HepG2 (cell line): ENCODE data around the gene DHCR7. TPM values are rescaled to one million over a fixed set of nuclear protein-coding genes. Genes with fewer than 3 reads are reported as not detected.

Experiments used
- ATAC-seq: fragments of 200-7000 bp; cut with Tn5 transposase; 3 replicates; pipeline ENCODE4 v1.9.1; 2020; ENCODE audit warnings: mild to moderate bottlenecking, moderate library complexity
- BruUV-seq: library from RNA; stranded (reverse); fragments of 400-500 nt; replicated peaks from 2 replicates; lab custom pipeline; 2021; lab: Mats Ljungman, UMichigan
- CTCF ChIA-PET: fragments of 300-600 bp; formaldehyde crosslinking; extraction: SDS; loops from one replicate; lab custom pipeline; 2021; ENCODE audit warnings: low total read pairs, inconsistent platforms, low intra/inter-chr PET ratio; lab: Yijun Ruan, JAX
- POLR2A ChIA-PET: fragments of 350-600 bp; sonication (Branson Sonifier 250); formaldehyde crosslinking; loops from one replicate; lab custom pipeline; 2020; ENCODE audit warnings: antibody characterized with exemption, inconsistent platforms; lab: Yijun Ruan, JAX
- DNase-seq: peaks from one replicate; pipeline ENCODE4 v3.0.0-alpha.2; 2015; ENCODE audit warnings: low spot score
- FAIRE-seq: peaks from 3 replicates; lab custom pipeline; 2011; peaks lifted over from hg19 to GRCh38; lab: Jason Lieb, UNC
- H2AFZ ChIP-seq: one replicate; pipeline ENCODE4 v1.6.1; 2011; ENCODE audit warnings: low read length, inconsistent platforms
- H3K27ac ChIP-seq: fragments of 300-600 bp; 3 replicates; pipeline ENCODE4 v1.8.0; 2011; ENCODE audit warnings: mixed run types, mild to moderate bottlenecking, mixed read lengths, low read length, inconsistent platforms; ENCODE audit not compliant: insufficient read depth; ENCODE audit errors: extremely low read length
- H3K27me3 ChIP-seq, 2 experiments: fragments of 200-600 bp in 1 of 2; 2 replicates in 1 of 2; 3 replicates in 1 of 2; pipeline versions ENCODE4 v1.6.0 to v1.8.0; 2011; ENCODE audit warnings: low read length in 2 of 2, mild to moderate bottlenecking in 2 of 2, moderate library complexity in 2 of 2, inconsistent platforms in 1 of 2; ENCODE audit not compliant: insufficient read depth in 2 of 2, control insufficient read depth in 1 of 2
- H3K36me3 ChIP-seq, 2 experiments: fragments of 200-600 bp in 1 of 2; replicated peaks in 1 of 2; 2 replicates in 1 of 2; 3 replicates in 1 of 2; pipeline versions ENCODE4 v1.5.1 to v1.8.0; 2011; ENCODE audit warnings: low read length in 2 of 2, inconsistent platforms in 1 of 2; ENCODE audit not compliant: insufficient read depth in 2 of 2, control insufficient read depth in 1 of 2
- H3K4me1 ChIP-seq: 2 replicates; pipeline ENCODE4 v1.5.1; 2012; ENCODE audit warnings: low read length, inconsistent platforms; ENCODE audit not compliant: insufficient read depth
- H3K4me2 ChIP-seq: 2 replicates; pipeline ENCODE4 v1.6.0; 2011; ENCODE audit warnings: low read depth, low read length, inconsistent platforms
- H3K4me3 ChIP-seq, 3 experiments: fragments of 200-600 bp in 1 of 3; sonication (generic), shearing (Covaris generic) in 1 of 3; replicated peaks in 1 of 3; 2 replicates each; pipeline ENCODE4 v1.5.1; 2011 to 2016; ENCODE audit warnings: low read length in 3 of 3, inconsistent platforms in 2 of 3, low read depth in 2 of 3, mild to moderate bottlenecking in 2 of 3, control low read depth in 1 of 3, mixed read lengths in 1 of 3; ENCODE audit not compliant: insufficient read depth in 1 of 3
- H3K79me2 ChIP-seq: one replicate; pipeline ENCODE4 v1.6.1; 2011; ENCODE audit warnings: low read length, inconsistent platforms; ENCODE audit not compliant: insufficient read depth
- H3K9ac ChIP-seq: 2 replicates; pipeline ENCODE4 v1.6.0; 2011; ENCODE audit warnings: mild to moderate bottlenecking, low read depth, low read length, inconsistent platforms; ENCODE audit not compliant: insufficient read depth
- H3K9me3 ChIP-seq: 2 replicates; pipeline ENCODE4 v1.5.1; 2012; ENCODE audit warnings: mild to moderate bottlenecking, low read length
- H4K20me1 ChIP-seq: 2 replicates; pipeline ENCODE4 v1.6.0; 2011; ENCODE audit warnings: inconsistent platforms, mild to moderate bottlenecking, low read length, moderate library complexity; ENCODE audit not compliant: insufficient read depth
- ARNT ChIP-seq: fragments of 450-650 bp; IDR thresholded peaks from 2 replicates; pipeline ENCODE4 v1.6.1; 2017
- GATAD1 ChIP-seq: IDR thresholded peaks from 2 replicates; pipeline ENCODE4 v1.6.1; 2016; ENCODE audit warnings: missing genetic modification reagents, missing compliant biosample characterization
- MBD4 ChIP-seq: IDR thresholded peaks from 2 replicates; pipeline ENCODE4 v1.6.1; 2012; ENCODE audit warnings: low read length, inconsistent platforms, borderline replicate concordance
- PPARG ChIP-seq: conservative IDR thresholded peaks from 2 replicates; pipeline ENCODE4 v1.6.1; 2016; ENCODE audit warnings: missing biosample characterization, missing genetic modification reagents
- STAG1 ChIP-seq: sonication (generic); formaldehyde crosslinking; IDR thresholded peaks from 2 replicates; pipeline ENCODE4 v1.4.0; 2020; ENCODE audit warnings: missing genetic modification reagents
- ZEB1 ChIP-seq: IDR thresholded peaks from 2 replicates; pipeline ENCODE4 v1.6.1; 2012; ENCODE audit warnings: mild to moderate bottlenecking, low read depth, inconsistent platforms; ENCODE audit not compliant: insufficient replicate concordance
- WGBS: methylation state at CpG from one replicate; pipeline ENCODE4 v1.1.6; 2017; ENCODE audit warnings: low lambda C conversion rate; 5-methylcytosine and 5-hydroxymethylcytosine counted together
- in situ Hi-C: cut with HindIII; loops from 2 replicates; pipeline ENCODE4 v1.10.0; 2017; ENCODE audit warnings: low pct_unique_long_range_greater_than_20kb; ENCODE audit not compliant: extremely low pct_ligation_motif_present
- intact Hi-C: fragments of 100-400 bp; cut with micrococcal nuclease; formaldehyde crosslinking; loops from one replicate; pipeline ENCODE4 v1.10.0; 2022; ENCODE audit not compliant: unreplicated experiment
- polyA plus RNA-seq, 8 experiments: library from polyadenylated mRNA; depleted of rRNA in 3 of 8; stranded (reverse) in 7 of 8; unstranded in 1 of 8; fragments of >200 nt; fragmentation: Illumina TruSeq in 4 of 8; extraction: Trizol in 4 of 8; gene quantifications; 2 replicates each; pipeline versions ENCODE4 v1.2.1 to v1.2.3, GENCODE V29; 2011 to 2016; ENCODE audit warnings: low read depth in 4 of 8, missing spikeins in 1 of 8, mixed read lengths in 1 of 8; ENCODE audit not compliant: insufficient read depth in 1 of 8
- total RNA-seq, 5 experiments: library from RNA; depleted of rRNA; stranded (reverse); fragments of >200 nt; fragmentation: Illumina TruSeq; extraction: Trizol; gene quantifications; 2 replicates each; pipeline ENCODE4 v1.2.3, GENCODE V29; 2016; ENCODE audit warnings: low read depth in 1 of 5
- TF ChIP-seq, protein P1 (sequence below): sonication (generic); formaldehyde crosslinking; IDR thresholded peaks from 2 replicates; pipeline ENCODE4 v1.5.0; 2020; ENCODE audit warnings: mild to moderate bottlenecking, missing genetic modification reagents, borderline replicate concordance
- TF ChIP-seq, protein P2 (sequence below): sonication (generic); formaldehyde crosslinking; IDR thresholded peaks from 2 replicates; pipeline ENCODE4 v1.8.0; 2022; ENCODE audit warnings: mild to moderate bottlenecking, missing genetic modification reagents, borderline replicate concordance
- TF ChIP-seq, protein P3 (sequence below): sonication (generic); formaldehyde crosslinking; IDR thresholded peaks from 2 replicates; pipeline ENCODE4 v1.5.0; 2020; ENCODE audit warnings: mild to moderate bottlenecking, missing genetic modification reagents, moderate library complexity

Gene DHCR7
- total and polyA plus RNA-seq, 2 of the 13 experiments (the other 11 are each of a cell fraction or from before 2014, with no cell fraction given) = 96.0 to 143 TPM

DNA sequence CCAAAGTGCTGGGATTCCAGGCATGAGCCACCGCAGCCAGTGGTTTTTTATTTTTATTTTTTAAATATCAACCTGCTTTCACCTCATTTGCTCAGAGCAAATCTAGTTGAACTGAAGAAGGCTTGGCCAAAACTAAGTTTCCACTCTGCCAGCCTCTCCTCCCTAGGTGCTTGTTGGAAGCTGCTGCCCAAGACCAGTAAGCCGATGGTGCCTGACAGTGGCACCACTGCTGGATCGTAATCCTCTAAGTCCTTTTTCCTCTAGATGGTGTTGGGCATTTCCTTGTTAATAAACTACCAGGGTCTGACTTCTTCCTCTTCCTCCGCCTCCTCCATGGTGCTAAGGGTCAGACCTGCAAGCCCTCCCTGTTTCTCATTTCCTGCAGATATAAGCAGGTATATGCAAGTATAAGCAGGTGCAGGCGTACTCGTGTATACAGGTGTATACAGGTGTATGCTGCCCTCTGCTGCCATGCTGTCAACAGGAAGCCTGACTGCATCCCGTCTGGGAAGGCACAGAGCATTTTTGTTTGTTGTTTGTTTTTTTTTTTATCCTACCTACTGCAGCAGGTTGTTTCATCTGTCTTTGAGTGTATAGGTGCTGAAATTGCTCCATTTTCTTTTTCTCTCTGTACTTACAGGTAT, 6.4 kb upstream of the DHCR7 start:
- WGBS = 70% methylated on average over 7 of the region's 7 CpGs
- peaks cover 26% of the 10 kb centered on the region for H3K79me2 ChIP-seq
- H3K4me2 ChIP-seq = peak overlapping the region; percentile 81
- intact Hi-C loops = no loop called here
- POLR2A ChIA-PET = no interaction called here
- H3K9ac ChIP-seq = no peak overlapping the region
- H3K36me3 ChIP-seq = peaks cover 18 to 46% of the 10 kb centered on the region in 2 experiments
- FAIRE-seq = no peak
- H3K9me3 ChIP-seq = no peaks in the 10 kb centered on the region
- in situ Hi-C loops = no loop called here
- H3K4me3 ChIP-seq = peak overlapping the region in 1 of 3 experiments; percentile 87; a peak in 1 of 6 replicates
- DNase-seq = no peak
- no TSS peak for BruUV-seq
- no peaks in the 10 kb centered on the region for H4K20me1 ChIP-seq
- H3K27me3 ChIP-seq = no peaks in the 10 kb centered on the region
- CTCF ChIA-PET = no interaction called here
- ATAC-seq = no peak
- no peak overlapping the region for H3K27ac ChIP-seq
- peaks cover 44% of the 10 kb centered on the region for H3K4me1 ChIP-seq
- H2AFZ ChIP-seq = no peak overlapping the region
- TF ChIP-seq MBD4 (no peak), PPARG (no peak), GATAD1 (CRISPR knock-in tag) (no peak), STAG1 (CRISPR knock-in tag) (peak; percentile 57), ZEB1 (peak; percentile 51), ARNT (no peak)
- TF ChIP-seq, protein P1, sequence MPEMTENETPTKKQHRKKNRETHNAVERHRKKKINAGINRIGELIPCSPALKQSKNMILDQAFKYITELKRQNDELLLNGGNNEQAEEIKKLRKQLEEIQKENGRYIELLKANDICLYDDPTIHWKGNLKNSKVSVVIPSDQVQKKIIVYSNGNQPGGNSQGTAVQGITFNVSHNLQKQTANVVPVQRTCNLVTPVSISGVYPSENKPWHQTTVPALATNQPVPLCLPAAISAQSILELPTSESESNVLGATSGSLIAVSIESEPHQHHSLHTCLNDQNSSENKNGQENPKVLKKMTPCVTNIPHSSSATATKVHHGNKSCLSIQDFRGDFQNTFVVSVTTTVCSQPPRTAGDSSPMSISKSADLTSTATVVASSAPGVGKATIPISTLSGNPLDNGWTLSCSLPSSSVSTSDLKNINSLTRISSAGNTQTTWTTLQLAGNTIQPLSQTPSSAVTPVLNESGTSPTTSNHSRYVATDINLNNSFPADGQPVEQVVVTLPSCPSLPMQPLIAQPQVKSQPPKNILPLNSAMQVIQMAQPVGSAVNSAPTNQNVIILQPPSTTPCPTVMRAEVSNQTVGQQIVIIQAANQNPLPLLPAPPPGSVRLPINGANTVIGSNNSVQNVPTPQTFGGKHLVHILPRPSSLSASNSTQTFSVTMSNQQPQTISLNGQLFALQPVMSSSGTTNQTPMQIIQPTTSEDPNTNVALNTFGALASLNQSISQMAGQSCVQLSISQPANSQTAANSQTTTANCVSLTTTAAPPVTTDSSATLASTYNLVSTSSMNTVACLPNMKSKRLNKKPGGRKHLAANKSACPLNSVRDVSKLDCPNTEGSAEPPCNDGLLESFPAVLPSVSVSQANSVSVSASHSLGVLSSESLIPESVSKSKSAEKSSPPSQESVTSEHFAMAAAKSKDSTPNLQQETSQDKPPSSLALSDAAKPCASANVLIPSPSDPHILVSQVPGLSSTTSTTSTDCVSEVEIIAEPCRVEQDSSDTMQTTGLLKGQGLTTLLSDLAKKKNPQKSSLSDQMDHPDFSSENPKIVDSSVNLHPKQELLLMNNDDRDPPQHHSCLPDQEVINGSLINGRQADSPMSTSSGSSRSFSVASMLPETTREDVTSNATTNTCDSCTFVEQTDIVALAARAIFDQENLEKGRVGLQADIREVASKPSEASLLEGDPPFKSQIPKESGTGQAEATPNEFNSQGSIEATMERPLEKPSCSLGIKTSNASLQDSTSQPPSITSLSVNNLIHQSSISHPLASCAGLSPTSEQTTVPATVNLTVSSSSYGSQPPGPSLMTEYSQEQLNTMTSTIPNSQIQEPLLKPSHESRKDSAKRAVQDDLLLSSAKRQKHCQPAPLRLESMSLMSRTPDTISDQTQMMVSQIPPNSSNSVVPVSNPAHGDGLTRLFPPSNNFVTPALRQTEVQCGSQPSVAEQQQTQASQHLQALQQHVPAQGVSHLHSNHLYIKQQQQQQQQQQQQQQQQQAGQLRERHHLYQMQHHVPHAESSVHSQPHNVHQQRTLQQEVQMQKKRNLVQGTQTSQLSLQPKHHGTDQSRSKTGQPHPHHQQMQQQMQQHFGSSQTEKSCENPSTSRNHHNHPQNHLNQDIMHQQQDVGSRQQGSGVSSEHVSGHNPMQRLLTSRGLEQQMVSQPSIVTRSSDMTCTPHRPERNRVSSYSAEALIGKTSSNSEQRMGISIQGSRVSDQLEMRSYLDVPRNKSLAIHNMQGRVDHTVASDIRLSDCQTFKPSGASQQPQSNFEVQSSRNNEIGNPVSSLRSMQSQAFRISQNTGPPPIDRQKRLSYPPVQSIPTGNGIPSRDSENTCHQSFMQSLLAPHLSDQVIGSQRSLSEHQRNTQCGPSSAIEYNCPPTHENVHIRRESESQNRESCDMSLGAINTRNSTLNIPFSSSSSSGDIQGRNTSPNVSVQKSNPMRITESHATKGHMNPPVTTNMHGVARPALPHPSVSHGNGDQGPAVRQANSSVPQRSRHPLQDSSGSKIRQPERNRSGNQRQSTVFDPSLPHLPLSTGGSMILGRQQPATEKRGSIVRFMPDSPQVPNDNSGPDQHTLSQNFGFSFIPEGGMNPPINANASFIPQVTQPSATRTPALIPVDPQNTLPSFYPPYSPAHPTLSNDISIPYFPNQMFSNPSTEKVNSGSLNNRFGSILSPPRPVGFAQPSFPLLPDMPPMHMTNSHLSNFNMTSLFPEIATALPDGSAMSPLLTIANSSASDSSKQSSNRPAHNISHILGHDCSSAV (CRISPR knock-in tag) = no peak
- TF ChIP-seq, protein P2, sequence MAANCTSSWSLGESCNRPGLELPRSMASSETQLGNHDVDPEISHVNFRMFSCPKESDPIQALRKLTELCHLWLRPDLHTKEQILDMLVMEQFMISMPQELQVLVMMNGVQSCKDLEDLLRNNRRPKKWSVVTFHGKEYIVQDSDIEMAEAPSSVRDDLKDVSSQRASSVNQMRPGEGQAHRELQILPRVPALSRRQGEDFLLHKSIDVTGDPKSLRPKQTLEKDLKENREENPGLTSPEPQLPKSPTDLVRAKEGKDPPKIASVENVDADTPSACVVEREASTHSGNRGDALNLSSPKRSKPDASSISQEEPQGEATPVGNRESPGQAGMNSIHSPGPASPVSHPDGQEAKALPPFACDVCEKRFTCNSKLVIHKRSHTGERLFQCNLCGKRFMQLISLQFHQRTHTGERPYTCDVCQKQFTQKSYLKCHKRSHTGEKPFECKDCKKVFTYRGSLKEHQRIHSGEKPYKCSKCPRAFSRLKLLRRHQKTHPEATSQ (CRISPR knock-in tag) = no peak
- TF ChIP-seq, protein P3, sequence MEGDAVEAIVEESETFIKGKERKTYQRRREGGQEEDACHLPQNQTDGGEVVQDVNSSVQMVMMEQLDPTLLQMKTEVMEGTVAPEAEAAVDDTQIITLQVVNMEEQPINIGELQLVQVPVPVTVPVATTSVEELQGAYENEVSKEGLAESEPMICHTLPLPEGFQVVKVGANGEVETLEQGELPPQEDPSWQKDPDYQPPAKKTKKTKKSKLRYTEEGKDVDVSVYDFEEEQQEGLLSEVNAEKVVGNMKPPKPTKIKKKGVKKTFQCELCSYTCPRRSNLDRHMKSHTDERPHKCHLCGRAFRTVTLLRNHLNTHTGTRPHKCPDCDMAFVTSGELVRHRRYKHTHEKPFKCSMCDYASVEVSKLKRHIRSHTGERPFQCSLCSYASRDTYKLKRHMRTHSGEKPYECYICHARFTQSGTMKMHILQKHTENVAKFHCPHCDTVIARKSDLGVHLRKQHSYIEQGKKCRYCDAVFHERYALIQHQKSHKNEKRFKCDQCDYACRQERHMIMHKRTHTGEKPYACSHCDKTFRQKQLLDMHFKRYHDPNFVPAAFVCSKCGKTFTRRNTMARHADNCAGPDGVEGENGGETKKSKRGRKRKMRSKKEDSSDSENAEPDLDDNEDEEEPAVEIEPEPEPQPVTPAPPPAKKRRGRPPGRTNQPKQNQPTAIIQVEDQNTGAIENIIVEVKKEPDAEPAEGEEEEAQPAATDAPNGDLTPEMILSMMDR (CRISPR knock-in tag) = peak; percentile 46
